ENCODE measurements around the gene RRM1.
A peak's percentile ranks its signal among the peaks of the same experiment; 100 is the strongest.
"Not testable (repeated sequence)": the region's sequence is repeated elsewhere in the genome, so short reads cannot be mapped to it uniquely, and the experiment has no call there.

Gene RRM1

DNA sequence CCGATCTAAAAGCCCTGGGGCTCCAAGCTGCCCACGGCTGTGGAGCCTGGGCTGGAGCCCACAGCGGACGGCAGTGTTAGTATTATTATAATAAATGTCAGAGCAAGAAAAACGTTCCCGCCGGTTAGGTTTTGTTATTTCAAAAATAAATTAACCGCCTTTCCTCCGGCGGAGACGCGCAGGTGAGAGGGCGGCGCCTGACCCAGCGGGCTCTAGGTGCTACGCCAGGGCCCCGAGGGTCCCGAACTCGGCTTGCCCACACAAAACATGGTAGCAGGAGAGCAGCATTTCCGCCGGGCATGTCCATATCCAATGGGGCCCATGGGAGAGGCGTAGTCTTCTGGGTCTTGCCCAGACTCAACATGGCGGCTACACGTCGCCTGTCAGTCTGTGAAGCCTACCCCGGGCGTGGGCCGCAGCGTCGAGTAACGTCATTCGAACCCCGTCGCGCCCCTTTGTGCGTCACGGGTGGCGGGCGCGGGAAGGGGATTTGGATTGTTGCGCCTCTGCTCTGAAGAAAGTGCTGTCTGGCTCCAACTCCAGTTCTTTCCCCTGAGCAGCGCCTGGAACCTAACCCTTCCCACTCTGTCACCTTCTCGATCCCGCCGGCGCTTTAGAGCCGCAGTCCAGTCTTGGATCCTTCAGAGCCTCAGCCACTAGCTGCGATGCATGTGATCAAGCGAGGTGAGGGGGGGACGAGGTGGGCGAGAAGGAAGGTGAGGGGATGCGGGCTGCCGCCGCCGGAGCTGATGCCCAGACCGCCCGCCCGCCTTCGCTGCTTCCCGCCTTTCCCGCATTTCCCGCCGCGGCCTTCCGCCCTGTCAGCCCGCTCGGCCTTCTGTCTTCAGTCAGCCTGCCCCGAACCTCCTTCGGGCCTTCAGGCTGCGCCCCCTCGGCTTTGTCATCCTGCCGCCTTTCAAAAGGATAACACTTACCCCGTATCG lies at the start of gene RRM1:
TSS of gene RRM1 (plus strand) at position 452 of the 944 bp plus-strand sequence. CDS start at position 666, 214 bp downstream.
- DNase-seq: peak; percentile 94

DNA sequence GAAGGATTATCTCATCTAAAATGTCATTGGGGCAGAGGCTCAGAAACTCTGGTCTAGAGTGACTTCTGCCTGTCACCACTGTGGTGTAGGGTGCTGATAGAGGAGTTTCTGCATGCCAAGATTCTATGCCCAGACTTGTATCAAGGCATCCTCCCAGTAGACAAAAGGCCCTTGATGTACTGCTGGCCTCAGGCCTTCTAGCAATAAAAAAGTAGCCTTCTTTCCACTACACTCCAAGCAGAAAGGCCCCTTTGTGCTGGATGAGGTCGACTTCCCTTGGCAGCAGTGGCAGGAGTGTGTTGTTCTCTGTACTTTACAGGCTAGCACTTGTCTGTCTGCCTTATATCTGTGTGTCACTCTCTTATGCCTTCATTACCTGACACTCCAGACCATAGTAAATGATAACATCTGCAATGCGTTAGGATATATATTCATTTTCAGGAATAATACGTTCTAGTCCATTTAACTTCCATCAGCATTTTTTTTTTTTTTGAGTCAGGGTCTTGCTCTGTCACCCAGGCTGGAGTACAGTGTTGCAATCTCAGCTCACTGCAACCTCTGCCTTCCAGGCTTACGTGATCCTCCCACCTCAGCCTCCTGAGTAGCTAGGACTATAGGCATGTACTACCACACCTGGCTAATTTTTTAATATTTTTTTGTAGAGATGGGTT lies 49.5 kb upstream of the RRM1 start:
- no peak for DNase-seq

- no peak for DNase-seq
These were observed 46.3 kb upstream of the RRM1 start for GRCh38 chr11:4048340-4048739.

GRCh38 chr11:4049006-4049405 lies 45.6 kb upstream of the RRM1 start:
- DNase-seq: no peak

- DNase-seq: no peak
These were observed 44.5 kb upstream of the RRM1 start for GRCh38 chr11:4050138-4050537.

- not testable (repeated sequence) for DNase-seq
These were observed 41.4 kb upstream of the RRM1 start for GRCh38 chr11:4053200-4053599.

DNA sequence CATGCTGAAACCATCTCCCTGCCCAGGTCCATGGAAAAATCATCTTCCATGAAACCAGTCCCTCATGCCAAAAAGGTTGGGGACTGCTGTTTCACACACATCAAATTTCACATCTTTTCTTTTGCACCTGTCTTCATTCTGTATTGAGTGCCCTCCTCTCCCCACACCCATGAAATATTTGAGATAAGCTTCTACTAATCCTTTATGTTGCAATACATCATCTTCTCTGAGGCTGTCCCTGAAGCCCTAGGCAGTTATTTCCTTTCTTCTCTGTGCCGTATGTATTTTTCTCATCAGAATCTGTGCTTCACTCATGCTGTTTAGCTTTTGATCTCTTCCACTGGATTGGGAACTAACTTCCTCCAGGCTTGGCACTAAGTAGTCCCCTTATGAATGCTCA lies 40.0 kb upstream of the RRM1 start:
- no peak for DNase-seq

GRCh38 chr11:4059424-4059823 lies 35.2 kb upstream of the RRM1 start:
- no peak for DNase-seq

DNA sequence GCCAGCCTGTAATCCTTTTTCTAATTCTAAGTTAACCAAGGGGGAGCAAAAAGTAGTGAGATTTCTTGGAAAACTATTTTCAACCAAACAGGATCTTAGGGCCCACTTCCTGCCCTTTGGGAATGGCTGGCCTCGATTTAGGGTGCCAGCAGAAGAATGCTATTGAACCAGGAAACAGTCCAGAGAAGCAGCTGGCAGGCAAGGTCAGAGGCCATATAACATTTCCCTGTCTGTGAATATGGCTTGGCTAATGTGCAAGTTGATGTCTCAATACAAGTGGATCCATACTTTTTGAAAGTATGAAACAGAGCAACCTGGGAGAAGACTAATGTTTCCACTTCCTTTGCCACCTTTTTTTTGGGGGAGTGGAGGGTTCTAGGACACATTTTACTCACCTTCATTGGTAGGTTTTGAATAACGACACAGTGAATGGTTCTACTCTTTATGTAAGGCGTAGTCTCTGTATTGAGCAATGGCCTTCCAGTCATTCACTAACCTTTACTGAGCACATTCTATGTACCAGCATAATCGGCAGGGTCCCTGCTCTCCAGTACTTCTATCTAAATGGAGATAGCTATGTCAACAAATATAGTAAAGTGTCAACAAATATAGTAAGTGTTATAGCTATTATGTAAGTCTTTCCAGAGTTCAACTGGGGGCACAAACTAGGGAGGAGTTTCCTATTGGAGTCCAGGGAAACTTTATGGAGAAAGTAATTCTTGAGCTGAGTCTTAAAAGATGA lies 34.2 kb upstream of the RRM1 start:
- no peak for DNase-seq

- DNase-seq: no peak
These were observed 32.9 kb upstream of the RRM1 start for GRCh38 chr11:4061700-4062099.

GRCh38 chr11:4063348-4063747 lies 31.3 kb upstream of the RRM1 start:
- no peak for DNase-seq

GRCh38 chr11:4064278-4064955 lies 30.2 kb upstream of the RRM1 start:
- no peak for DNase-seq

DNA sequence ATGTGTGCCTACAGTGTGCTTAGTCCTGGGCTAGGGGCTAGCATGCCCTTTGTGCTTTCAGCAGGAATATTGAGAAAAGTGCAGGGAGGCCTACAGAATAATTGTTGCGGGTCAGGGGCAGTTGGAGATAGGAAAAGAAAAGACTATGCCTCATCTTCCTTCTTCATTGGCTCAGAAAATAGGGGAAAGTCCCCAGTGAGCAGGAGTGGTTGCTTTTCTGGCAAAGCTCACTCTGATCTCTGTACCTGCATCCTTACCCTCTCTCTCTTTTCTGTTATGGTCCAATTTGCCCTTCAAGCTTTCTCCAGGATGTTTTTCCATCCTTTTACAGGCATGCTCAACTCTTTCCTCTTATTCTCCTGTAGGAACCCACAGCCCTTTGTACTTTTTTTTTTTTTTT lies 29.5 kb upstream of the RRM1 start:
- no peak for DNase-seq

GRCh38 chr11:4065601-4066377 lies 28.8 kb upstream of the RRM1 start:
- no peak for DNase-seq

- no peak for DNase-seq
These were observed 27.7 kb upstream of the RRM1 start for GRCh38 chr11:4066910-4067309.

DNA sequence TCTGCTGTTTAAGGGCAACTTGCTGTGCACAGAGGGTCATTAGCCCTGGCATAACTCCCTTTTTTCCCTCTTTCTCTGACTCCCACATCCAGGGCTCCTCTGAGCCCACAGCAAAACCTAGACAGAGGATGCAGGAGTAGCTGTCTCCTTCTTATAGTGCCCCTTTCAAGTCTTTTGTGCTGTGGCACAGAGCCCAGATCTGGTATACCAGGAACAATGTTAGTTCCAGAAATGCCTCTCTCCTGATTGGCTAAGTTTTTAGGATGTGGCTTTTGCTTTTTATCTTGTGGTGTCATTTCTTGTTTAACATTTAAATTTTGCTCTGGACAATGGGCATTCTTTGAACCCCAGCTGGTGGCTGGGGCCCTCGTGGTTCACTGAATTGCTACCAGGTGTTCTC lies 25.6 kb upstream of the RRM1 start:
- no peak for DNase-seq

- no peak for DNase-seq
These were observed 23.3 kb upstream of the RRM1 start for GRCh38 chr11:4071325-4071724.

DNA sequence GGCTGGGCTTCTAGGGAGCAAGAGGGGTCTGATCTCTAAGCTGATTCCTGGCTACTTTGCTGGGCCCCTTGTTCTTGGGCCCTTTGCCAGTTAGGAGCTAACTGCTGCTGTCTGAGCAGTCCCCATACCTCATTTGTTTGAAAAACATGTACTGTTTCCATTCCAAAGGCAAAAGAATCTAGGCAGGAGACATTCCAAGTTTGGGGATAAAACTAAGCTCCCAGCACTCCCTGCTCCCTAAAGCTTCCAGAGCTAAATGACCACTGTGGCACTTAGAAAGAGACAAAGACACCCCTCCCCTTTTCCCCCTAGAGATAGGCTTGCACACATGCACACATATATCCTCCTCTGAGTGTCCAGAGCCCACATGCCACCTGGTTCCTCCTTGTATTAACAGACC lies 22.7 kb upstream of the RRM1 start:
- DNase-seq: no peak

- DNase-seq: peak; percentile 35
These were observed 21.8 kb upstream of the RRM1 start for GRCh38 chr11:4072668-4073285.

DNA sequence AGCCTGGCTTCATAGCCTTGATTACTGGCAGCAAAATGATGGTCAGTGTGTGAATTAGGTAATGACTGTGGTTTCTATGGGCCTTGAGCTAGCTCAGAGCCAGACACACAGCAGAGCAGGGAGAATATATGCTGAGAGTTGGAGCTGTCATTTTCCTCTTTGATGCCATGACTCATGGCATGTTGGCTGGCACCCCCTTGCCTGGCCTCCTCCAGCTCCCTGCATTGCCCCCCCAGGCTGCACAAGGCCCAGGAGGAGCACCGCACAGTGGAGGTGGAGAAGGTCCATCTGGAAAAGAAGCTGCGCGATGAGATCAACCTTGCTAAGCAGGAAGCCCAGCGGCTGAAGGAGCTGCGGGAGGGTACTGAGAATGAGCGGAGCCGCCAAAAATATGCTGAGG lies 20.3 kb upstream of the RRM1 start:
- no peak for DNase-seq

DNA sequence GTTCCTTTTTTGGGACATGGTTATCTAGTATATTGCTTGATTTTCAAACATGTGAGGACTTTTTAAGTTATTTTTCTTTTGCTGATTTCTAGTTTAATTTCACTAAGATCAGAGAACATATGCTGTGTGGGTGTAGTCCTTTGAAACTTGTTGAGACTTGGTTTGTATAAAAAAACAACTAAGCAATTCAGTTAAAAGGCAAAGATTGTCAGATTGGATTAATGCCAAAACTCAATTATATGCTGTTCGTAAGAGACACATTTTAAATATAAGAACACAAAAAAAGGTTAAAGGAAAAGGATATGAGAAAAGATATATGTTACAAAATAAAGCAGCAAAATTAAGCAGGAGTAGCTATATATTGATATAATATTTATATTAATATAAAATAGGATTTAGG lies 17.8 kb upstream of the RRM1 start:
- no peak for DNase-seq

DNA sequence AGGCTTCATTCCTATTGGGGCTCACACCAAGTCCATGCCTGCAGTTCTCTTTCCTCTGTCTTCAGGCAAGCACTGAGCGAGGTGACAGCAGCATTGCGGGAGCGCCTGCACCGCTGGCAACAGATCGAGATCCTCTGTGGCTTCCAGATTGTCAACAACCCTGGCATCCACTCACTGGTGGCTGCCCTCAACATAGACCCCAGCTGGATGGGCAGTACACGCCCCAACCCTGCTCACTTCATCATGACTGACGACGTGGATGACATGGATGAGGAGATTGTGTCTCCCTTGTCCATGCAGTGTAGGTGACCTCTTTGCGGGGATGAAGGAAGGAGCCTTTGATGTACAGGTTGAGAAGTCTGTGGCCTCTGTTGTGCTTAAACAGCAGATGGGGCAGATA lies 11.4 kb upstream of the RRM1 start:
- no peak for DNase-seq
